HepG2 (cell line): ENCODE results near the gene SMIM1. TPM values are rescaled to one million over a fixed set of nuclear protein-coding genes. Genes with fewer than 3 reads are reported as not detected.

ENCODE experiments used
- KDM4B ChIP-seq: sonication (generic); formaldehyde crosslinking; IDR thresholded peaks from 2 replicates; pipeline ENCODE4 v1.4.0; 2020; ENCODE audit warnings: missing genetic modification reagents
- KDM5A ChIP-seq: fragments of 200-600 bp; sonication (generic); IDR thresholded peaks from 2 replicates; pipeline ENCODE4 v1.7.0; 2018; ENCODE audit warnings: antibody characterized with exemption, mild to moderate bottlenecking, low read length, borderline replicate concordance
- MAF1 ChIP-seq: sonication (generic); formaldehyde crosslinking; IDR thresholded peaks from 2 replicates; pipeline ENCODE4 v1.5.0; 2020; ENCODE audit warnings: missing genetic modification reagents, borderline replicate concordance
- NR3C1 ChIP-seq: sonication (generic); formaldehyde crosslinking; IDR thresholded peaks from 2 replicates; pipeline ENCODE4 v1.4.0; 2020; ENCODE audit warnings: missing genetic modification reagents
- RBFOX2 ChIP-seq: fragments of 200-400 bp; formaldehyde crosslinking; IDR thresholded peaks from 2 replicates; pipeline ENCODE4 v1.6.1; 2017; ENCODE audit warnings: low read depth, mild to moderate bottlenecking, low read length
- ZNF383 ChIP-seq: sonication (generic); formaldehyde crosslinking; IDR thresholded peaks from 2 replicates; pipeline ENCODE4 v1.4.0; 2020; ENCODE audit warnings: missing genetic modification reagents, mild to moderate bottlenecking, borderline replicate concordance
- ZNF547 ChIP-seq: sonication (generic); formaldehyde crosslinking; IDR thresholded peaks from 2 replicates; pipeline ENCODE4 v1.5.1; 2020; ENCODE audit warnings: mild to moderate bottlenecking, missing genetic modification reagents
- ZNF713 ChIP-seq: sonication (generic); formaldehyde crosslinking; IDR thresholded peaks from 2 replicates; pipeline ENCODE4 v1.4.0; 2020; ENCODE audit warnings: mild to moderate bottlenecking, missing genetic modification reagents
- ZSCAN12 ChIP-seq: sonication (generic); formaldehyde crosslinking; IDR thresholded peaks from 2 replicates; pipeline ENCODE4 v1.9.0; 2021; ENCODE audit warnings: mild to moderate bottlenecking, missing genetic modification reagents
- polyA plus RNA-seq, 8 experiments: library from polyadenylated mRNA; depleted of rRNA in 3 of 8; stranded (reverse) in 7 of 8; unstranded in 1 of 8; fragments of >200 nt; fragmentation: Illumina TruSeq in 4 of 8; extraction: Trizol in 4 of 8; gene quantifications; 2 replicates each; pipeline versions ENCODE4 v1.2.1 to v1.2.3, GENCODE V29; 2011 to 2016; ENCODE audit warnings: low read depth in 4 of 8, missing spikeins in 1 of 8, mixed read lengths in 1 of 8; ENCODE audit not compliant: insufficient read depth in 1 of 8
- total RNA-seq, 5 experiments: library from RNA; depleted of rRNA; stranded (reverse); fragments of >200 nt; fragmentation: Illumina TruSeq; extraction: Trizol; gene quantifications; 2 replicates each; pipeline ENCODE4 v1.2.3, GENCODE V29; 2016; ENCODE audit warnings: low read depth in 1 of 5
- TF ChIP-seq, protein P1 (sequence below): sonication (generic); IDR thresholded peaks from 2 replicates; pipeline ENCODE4 v1.6.1; 2016; ENCODE audit warnings: low read depth, borderline replicate concordance
- TF ChIP-seq, protein P2 (sequence below): IDR thresholded peaks from 2 replicates; pipeline ENCODE4 v1.6.1; 2016
- TF ChIP-seq, protein P3 (sequence below): sonication (generic); formaldehyde crosslinking; IDR thresholded peaks from 2 replicates; pipeline ENCODE4 v1.4.0; 2020; ENCODE audit warnings: mild to moderate bottlenecking, missing genetic modification reagents
- TF ChIP-seq, protein P4 (sequence below): sonication (generic); formaldehyde crosslinking; IDR thresholded peaks from 2 replicates; pipeline ENCODE4 v1.5.1; 2020; ENCODE audit warnings: missing genetic modification reagents, mild to moderate bottlenecking, borderline replicate concordance

SMIM1 gene
- total and polyA plus RNA-seq, 2 of the 13 experiments (the other 11 are each of a cell fraction or from before 2014, with no cell fraction given) = 12.4 to 56.3 TPM

DNA sequence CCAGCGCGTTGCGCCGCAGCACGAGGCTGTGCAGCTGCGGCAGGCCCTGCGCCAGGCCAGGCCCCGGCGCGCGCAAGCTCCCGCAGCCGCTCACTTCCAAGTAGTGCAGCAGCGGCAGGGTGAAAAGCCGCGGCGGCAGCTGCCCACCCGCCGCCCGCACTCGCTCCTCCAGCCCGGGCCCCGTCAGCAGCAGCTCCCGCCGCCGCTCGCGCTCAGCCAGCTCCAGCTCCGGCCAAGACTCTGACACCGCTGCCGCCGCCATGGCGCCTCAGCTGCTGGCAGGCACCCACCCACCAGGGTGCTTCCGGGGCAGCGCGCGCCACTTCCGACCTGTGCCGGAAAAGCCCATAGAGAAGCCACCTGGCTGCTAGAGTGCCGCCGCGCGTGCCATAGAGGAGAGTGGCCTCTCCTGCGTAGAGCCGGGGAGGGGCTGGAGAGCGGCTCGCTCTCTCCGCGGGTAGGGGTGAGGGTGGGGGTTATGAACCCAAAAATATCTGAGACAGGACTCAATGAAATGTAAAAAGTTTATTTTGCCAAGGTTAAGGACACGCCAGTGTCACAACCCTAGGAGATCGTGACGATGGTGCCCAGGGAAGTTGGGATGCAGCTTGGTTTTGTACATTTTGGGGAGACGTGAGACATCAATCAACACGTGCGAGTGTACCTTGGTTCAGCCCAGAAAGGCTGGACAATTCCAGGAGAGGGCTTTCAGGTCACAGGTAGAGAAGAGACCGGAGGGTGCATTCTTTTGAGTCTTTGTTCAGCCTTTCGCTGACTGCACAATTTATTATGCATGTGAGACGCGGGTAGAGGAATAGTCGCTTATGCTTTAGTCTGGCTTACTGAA, 23.9 kb downstream of the SMIM1 start, which contains the start of gene LRRC47 (continued):
- TF ChIP-seq, protein P1, sequence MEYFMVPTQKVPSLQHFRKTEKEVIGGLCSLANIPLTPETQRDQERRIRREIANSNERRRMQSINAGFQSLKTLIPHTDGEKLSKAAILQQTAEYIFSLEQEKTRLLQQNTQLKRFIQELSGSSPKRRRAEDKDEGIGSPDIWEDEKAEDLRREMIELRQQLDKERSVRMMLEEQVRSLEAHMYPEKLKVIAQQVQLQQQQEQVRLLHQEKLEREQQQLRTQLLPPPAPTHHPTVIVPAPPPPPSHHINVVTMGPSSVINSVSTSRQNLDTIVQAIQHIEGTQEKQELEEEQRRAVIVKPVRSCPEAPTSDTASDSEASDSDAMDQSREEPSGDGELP = peak; percentile 95
- TF ChIP-seq NR3C1 (CRISPR knock-in tag) = no peak
- peak; percentile 87; the same call in 1 of the 2 replicates for TF ChIP-seq MAF1 (CRISPR knock-in tag)
- TF ChIP-seq KDM4B = peak; percentile 72; the same call in 1 of the 2 replicates
- no peak for TF ChIP-seq ZNF713 (CRISPR knock-in tag)
- TF ChIP-seq, protein P2, sequence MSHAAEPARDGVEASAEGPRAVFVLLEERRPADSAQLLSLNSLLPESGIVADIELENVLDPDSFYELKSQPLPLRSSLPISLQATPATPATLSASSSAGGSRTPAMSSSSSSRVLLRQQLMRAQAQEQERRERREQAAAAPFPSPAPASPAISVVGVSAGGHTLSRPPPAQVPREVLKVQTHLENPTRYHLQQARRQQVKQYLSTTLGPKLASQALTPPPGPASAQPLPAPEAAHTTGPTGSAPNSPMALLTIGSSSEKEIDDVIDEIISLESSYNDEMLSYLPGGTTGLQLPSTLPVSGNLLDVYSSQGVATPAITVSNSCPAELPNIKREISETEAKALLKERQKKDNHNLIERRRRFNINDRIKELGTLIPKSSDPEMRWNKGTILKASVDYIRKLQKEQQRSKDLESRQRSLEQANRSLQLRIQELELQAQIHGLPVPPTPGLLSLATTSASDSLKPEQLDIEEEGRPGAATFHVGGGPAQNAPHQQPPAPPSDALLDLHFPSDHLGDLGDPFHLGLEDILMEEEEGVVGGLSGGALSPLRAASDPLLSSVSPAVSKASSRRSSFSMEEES (CRISPR knock-in tag) = 0 out of 2 replicates have a peak, but pooled peaks have one; percentile 64
- peak; percentile 69; the same call in 1 of the 2 replicates for TF ChIP-seq ZSCAN12
- TF ChIP-seq, protein P3, sequence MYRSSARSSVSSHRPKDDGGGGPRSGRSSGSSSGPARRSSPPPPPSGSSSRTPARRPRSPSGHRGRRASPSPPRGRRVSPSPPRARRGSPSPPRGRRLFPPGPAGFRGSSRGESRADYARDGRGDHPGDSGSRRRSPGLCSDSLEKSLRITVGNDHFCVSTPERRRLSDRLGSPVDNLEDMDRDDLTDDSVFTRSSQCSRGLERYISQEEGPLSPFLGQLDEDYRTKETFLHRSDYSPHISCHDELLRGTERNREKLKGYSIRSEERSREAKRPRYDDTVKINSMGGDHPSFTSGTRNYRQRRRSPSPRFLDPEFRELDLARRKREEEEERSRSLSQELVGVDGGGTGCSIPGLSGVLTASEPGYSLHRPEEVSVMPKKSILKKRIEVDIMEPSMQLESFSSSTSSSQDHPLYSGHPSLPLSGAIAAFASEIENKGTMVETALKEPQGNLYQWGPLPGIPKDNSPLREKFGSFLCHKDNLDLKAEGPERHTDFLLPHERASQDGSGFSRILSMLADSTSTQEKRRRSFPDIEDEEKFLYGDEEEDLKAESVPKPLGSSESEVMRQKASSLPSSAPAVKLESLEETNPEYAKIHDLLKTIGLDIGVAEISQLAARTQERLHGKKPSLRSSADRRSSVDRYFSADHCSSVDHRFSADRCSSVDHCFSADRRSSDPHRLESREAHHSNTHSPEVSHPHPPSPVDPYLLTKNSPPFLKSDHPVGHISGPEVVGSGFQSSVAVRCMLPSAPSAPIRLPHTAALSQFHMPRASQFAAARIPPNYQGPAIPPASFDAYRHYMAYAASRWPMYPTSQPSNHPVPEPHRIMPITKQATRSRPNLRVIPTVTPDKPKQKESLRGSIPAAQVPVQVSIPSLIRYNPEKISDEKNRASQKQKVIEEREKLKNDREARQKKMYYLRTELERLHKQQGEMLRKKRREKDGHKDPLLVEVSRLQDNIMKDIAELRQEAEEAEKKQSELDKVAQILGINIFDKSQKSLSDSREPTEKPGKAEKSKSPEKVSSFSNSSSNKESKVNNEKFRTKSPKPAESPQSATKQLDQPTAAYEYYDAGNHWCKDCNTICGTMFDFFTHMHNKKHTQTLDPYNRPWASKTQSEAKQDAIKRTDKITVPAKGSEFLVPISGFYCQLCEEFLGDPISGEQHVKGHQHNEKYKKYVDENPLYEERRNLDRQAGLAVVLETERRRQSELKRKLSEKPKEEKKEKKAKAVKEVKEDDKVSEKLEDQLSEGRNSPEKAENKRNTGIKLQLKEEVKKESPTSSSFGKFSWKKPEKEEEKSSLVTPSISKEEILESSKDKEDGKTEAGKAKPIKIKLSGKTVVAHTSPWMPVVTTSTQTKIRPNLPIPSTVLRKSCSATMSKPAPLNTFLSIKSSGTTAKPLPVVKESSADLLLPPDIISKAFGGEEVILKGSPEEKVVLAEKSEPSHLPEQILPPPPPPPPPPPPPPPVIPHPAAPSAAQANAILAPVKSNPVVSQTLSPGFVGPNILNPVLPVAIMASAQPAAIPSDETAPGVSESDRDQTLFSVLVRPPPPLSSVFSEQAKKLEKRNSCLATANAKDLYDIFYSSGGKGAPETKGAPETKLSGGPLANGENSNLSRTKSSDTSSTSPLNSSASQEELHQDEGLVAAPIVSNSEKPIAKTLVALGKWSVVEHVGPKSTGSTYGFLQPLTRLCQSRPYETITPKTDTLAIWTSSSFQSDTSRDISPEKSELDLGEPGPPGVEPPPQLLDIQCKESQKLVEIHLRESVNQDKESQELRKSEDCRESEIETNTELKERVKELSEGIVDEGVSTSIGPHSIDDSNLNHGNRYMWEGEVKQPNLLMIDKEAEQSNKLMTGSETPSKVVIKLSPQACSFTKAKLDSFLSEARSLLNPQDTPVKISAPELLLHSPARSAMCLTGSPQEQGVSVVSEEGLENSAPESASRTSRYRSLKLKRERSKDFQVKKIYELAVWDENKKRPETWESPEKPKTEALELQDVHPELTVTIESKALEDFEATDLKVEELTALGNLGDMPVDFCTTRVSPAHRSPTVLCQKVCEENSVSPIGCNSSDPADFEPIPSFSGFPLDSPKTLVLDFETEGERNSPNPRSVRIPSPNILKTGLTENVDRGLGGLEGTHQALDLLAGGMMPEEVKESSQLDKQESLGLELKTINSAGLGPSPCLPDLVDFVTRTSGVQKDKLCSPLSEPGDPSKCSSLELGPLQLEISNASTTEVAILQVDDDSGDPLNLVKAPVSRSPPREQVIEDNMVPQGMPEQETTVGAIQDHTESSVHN (CRISPR knock-in tag) = no peak
- peak; percentile 97 for TF ChIP-seq RBFOX2
- TF ChIP-seq, protein P4, sequence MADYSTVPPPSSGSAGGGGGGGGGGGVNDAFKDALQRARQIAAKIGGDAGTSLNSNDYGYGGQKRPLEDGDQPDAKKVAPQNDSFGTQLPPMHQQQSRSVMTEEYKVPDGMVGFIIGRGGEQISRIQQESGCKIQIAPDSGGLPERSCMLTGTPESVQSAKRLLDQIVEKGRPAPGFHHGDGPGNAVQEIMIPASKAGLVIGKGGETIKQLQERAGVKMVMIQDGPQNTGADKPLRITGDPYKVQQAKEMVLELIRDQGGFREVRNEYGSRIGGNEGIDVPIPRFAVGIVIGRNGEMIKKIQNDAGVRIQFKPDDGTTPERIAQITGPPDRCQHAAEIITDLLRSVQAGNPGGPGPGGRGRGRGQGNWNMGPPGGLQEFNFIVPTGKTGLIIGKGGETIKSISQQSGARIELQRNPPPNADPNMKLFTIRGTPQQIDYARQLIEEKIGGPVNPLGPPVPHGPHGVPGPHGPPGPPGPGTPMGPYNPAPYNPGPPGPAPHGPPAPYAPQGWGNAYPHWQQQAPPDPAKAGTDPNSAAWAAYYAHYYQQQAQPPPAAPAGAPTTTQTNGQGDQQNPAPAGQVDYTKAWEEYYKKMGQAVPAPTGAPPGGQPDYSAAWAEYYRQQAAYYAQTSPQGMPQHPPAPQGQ = no peak
- TF ChIP-seq ZNF383 = peak; percentile 4; the same call in 1 of the 2 replicates
- peak; percentile 88 for TF ChIP-seq KDM5A
- 0 out of 2 replicates have a peak, but pooled peaks have one; percentile 42 for TF ChIP-seq ZNF547 (CRISPR knock-in tag)
